Left renal cortex interstitium (tissue), 4 donors: ENCODE measurements around the gene EIF4H. TPM values are rescaled to one million over a fixed set of nuclear protein-coding genes. Genes with fewer than 3 reads are reported as not detected.
"Not testable (repeated sequence)": the region's sequence is repeated elsewhere in the genome, so short reads cannot be mapped to it uniquely, and the experiment has no call there.

ENCODE experiments used
- DNase-seq, 4 donors: peaks; one replicate each; pipeline ENCODE4 v3.0.0-alpha.2; 2013; ENCODE audit warnings: low read depth in 4 of 4, low spot score in 2 of 4, missing footprints in 1 of 4
- polyA plus RNA-seq, 4 donors: library from polyadenylated mRNA; unstranded; fragments of 120-200 nt; gene quantifications; one replicate each; pipeline ENCODE4 v1.2.1, GENCODE V29; 2013; ENCODE audit not compliant: insufficient read length in 4 of 4

EIF4H gene
- 100 to 1,000 TPM; 278 to 294 (median 293) TPM for polyA plus RNA-seq

DNA sequence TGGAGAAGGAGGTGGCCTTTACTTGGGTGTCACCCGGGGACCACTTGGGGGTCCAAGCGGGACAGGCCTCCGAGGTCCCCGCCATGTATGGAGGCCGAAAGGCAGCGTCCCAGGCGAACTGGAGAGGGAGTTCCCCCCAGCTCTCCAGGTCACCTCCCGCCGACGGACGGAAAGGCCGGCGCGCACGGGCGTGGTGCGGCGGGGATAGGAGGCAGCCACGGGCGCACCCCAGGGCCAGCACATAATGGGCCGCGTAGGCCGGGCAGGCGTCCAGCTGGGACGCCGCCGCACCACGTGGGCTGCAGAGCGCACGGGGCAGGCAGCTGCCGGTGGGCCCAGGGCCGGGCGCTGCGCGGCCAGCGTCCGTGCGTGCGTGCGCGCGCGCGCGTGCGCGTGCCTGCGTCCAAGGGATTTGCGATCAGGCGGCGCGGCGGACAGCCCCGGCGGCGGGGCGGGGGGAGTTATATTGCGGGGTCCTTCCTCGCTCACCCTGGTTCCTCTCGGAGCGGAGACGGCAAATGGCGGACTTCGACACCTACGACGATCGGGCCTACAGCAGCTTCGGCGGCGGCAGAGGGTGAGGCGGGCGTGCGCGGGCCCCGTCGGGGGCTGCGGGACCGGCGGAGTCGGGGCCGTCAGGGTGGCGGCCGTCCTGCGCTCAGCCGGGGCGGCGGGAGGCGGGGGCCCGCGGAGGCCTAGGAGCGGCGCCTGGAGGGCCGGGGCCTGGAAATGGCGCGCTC is at the start of gene EIF4H:
EIF4H (plus strand) TSS at position 491 of the 740 bp plus-strand sequence; CDS start at position 519, 28 bp downstream.
- DNase-seq: peak; percentile 75 to 93 (median 89)

DNA sequence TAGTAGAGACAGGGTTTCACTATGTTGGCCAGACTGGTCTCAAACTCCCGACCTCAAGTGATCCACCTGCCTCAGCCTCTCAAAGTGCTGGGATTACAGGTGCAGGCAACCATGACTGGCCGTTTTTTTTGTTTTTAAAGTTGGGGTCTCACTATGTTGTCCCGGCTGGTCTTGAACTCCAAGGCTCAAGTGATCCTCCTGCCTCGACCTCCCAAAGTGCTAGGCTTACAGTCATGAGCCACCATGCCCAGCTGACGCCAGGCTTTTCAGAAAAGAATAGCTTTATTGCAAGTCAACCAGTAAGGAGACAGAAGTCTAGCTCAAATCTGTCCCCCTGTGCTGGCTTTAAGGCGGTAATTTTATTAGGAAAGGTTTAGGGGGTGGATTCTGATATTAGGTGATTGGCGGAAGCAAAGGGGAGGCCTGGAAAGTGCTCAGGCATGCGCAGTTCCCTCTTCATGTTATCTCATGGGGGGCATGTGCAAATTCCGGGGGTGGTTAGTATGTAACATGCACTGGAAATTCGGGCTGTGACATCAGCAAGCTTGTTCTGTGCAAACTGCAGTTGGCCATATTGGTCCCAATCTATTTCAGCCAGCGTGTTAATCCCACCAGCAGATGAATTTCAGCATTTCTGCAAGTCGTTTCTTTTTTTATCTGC is 47.8 kb upstream of the EIF4H start:
- no peak for DNase-seq

DNA sequence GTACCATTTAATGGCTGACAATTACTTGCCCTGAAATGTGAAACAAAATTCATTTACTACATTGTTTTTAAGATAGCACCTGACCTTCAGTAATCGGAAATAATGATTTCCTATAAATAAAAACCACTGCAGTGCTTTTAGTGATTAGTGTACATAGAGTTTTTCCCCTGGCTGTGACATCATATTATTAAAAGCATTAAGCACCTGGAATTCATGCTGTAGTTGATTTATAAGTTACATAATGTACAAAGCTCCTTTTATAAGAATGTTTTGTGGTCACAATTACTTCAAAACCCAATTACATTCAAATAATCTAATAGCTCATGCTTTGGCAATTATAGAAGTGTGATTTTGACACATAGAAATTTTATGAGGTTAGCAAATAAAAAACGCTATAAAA is 44.3 kb upstream of the EIF4H start:
- DNase-seq: no peak

DNA sequence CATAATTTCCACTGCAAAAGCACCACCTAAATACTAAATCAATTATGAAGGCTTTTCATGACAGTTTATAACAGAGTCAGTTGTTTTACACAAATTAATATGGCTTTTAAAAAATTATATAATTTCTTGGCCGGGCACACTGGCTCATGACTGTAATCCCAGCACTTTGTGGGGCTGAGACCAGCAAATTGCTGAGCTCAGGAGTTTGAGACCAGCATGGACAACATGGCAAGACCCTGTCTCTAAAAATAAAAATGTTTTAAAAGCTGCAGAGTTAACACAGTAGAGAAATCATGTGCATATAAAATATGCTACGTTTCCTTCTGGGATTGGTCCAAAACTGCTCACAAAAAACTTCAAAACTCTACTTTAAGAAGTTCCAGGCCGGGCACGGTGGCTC is 43.6 kb upstream of the EIF4H start:
- DNase-seq: no peak

DNA sequence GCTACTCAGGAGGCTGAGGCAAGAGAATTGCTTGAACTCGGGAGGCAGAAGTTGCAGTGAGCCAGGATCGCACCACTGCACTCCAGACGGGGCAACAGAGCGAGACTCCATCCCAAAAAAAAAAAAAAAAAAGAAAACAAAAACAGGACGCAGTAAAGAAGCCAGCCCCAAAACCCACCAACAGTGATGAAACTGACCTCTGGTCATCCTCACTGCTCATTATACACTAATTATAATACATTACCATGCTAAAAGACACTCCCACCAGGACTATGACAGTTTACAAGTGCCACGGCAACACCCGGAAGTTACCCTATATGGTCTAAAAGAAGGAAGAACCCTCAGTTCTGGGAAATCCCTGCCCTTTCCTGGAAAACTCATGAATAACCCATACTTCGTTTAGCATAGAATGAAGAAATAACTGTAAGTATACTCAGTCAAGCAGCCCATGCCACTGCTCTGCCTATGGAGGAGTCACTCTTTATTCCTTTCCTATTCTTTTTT is 40.0 kb upstream of the EIF4H start:
- DNase-seq: no peak

DNA sequence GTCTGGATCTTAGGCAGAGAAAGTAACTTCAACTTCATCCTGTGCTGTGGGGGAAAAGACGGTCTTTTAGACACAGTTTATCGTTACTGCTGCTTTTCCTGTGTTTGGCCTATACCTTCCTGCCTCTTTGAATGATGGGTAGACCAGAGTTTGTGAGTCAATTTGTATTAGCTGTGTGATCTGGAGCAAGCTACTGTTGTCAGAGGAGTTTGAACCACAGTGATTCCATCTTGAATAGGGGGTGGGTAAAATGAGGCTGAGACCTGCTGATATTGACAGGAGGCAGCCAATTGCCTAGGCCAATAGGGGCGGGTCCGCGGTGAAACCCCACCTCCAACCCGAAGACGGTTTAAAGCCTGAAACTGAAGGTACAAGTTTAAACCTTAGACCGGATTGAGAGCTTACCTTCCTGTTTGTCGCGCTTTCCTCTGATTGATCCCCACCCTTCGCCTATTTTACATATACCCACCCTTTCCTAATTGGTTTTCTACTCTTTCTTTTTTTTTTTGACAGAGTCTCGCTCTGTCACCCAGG is 35.8 kb upstream of the EIF4H start:
- DNase-seq: no peak

DNA sequence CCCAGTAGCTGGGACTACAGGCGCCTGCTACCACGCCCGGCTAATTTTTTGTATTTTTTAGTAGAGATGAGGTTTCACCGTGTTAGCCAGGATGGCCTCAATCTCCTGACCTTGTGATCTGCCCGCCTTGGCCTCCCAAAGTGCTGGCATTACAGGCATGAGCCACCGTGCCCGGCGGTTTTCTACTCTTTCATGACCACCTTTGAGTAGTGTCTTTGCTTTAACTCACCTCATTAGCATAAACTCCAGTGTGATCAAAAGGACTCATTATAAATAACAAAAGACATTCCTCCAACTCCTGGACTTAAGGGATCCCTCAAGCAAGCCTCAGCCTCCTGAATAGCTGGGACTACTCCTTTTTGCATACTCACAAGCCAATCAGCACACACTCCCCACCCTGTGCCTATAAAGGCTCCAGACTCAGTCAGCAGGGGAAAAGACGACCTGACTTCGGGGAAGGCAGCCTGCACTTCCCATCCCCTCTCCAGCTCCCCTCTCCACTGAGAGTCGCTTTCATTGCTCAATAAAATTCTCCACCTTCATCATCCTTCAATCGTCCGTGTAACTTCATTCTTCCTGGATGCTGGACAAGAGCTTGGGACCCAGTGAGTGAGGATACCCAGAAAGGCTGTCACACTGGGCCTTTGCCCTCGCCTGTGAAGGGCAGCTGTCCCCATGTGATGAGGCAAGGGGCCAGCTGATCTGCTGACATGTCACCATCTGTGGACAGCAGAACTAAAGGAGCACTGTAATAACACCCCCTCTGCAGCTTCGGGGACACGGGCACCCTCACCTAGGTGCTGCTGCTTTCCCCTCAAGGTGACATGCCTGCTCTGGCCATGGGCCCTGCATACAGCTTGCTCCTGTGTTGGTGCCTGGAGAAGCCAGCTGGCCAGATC is 35.0 kb upstream of the EIF4H start:
- no peak for DNase-seq

DNA sequence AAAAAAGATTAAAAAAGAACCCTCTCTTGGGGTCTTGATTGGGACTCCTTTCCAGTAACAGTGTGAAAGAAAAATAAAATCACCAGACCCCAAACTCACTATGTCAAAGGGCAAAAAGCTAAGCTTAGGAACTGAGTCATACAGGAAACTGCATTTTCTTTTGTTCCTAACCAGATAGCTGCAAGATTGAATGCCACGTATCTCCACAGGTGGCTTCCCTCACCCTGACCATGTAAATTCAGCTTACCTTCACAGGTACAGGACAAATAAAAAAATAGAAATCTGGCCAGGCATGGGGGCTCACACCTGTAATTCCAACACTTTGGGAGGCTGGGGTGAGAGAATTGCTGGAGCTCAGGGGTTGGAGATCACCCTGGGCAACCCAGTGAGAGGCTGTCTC is 32.5 kb upstream of the EIF4H start:
- DNase-seq: no peak

DNA sequence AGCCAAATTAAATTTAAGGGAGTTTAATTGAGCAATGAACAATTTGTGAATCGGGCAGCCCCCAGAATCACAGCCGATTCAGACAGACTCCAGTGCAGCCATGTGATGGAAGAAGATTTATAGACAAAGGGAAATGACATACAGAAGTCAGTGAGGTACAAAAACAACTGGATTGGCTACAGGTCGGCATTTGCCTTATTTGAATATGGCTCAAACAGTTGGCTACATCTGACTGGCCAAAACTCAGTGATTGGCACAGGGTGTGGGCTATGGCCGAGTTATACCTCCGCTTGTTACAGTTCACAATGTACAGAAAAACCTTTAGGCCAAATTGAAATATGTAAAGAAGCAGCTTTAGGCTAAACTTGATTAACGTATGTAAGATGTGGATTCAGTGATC is 30.8 kb upstream of the EIF4H start:
- DNase-seq: no peak

DNA sequence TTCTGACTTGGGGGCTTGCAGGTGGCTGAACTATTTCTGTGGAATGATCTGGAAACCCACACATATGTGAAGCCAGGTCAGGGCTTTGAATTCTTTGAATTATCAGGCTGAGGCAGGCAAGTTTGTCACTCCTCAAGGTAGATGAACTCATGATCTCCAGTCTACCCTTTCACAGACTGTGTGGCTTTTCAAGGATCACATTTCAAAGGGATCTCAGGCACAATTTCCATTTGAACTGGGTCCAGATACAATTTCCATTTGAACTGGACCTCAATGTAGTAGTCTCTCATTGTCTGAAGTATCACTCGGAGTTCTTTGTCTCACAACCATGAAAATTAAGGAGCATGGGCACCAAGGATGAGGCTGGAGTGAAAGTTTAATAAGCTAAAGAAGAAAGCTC is 25.7 kb upstream of the EIF4H start:
- DNase-seq: no peak

DNA sequence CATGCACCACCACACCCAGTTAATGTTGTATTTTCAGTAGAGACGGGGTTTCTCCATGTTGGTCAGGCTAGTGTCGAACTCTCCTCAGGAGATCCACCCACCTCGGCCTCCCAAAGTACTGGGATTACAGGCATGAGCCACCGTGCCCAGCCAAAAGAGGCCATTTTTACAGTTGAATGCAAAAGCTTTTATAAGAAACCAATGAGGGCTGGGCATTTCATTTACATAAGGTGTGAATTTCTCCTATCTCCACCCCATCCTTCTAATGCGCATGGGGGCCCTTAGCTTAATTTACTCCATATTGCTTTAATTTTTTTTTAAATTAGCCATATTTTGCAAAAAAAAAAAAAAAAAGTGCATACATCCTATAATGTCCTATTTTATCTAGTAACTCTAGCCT is 25.1 kb upstream of the EIF4H start:
- DNase-seq: no peak

DNA sequence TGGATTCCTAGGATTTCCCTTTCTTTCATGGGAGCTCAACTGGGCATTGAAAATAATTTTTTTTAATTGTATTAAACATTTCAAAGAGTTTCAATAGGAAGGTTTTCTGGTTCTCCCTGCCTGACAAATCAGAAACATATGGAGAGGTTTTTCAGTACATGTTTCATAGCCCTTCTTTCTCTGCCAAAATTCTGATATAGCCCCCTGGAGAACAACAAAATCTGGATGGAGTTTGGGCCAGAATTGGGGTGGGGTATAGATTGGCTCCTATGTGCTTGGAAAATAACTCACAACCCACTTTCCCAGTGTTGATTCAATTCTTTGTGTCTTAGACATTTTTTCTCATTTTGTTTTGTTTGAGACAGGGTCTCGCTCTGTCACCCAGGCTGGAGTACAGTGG is 24.6 kb upstream of the EIF4H start:
- DNase-seq: no peak

DNA sequence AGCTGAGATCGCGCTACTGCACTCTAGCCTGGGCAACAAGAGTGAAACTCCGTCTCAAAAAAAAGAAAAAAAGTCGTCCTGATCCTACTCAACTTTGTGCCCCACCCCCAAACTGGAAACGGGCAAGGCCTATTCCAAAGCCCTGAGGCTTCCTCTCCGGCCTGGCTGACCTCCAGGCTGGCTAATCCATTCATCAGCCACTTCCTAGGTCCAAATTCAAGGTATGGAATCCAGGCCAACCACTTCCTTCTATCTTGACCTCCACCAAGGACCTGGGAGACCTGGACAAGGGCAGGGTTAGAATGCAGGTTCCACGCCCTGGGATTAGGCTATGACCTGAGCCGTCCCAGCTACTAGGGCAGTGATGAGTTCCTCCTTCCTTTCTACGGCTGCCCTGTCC is 20.4 kb upstream of the EIF4H start:
- DNase-seq: no peak

DNA sequence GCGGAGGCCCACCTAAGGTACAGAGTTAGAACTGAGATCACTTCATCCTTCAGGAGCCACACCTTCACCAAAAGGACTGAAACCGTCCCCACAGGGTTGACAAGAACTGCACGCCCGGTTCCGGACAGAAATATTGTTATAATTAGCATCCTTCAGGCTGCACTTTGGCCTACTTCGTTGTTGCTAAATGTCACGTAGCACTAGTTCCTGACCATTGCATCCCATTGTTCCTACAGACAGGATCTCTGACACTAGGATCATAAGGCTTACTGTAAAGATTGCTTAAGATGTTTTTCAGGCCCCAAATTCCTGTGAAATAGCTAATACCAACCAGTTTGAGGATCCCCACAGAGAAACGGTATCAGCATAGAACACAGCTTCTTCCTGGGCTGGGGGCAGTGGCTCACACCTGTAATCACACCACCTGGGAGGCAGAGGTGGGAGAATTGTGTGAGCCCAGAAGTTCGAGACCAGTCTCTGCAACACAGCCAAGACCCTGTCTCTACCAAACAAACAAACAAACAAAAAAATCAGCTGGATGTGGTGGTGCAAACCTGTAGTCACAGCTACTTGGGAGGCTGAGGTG is 18.3 kb upstream of the EIF4H start:
- no peak for DNase-seq

DNA sequence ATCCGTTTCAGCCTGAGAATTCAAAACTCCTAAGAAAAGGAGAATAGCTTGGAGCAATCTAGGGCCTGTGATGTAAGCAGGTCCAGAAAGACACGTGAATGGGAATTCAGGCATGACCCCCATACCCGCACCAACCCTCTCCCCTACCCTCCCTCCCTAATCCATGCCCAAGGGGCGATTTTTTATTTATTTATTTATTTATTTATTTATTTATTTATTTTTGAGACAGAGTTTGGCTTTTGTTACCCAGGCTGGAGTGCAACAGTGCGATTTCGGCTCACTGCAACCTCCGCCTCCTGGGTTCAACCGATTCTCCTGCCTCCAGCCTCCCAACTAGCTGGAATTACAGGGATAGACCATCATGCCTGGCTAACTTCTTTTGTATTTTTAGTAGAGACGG is 16.6 kb upstream of the EIF4H start:
- DNase-seq: no peak

DNA sequence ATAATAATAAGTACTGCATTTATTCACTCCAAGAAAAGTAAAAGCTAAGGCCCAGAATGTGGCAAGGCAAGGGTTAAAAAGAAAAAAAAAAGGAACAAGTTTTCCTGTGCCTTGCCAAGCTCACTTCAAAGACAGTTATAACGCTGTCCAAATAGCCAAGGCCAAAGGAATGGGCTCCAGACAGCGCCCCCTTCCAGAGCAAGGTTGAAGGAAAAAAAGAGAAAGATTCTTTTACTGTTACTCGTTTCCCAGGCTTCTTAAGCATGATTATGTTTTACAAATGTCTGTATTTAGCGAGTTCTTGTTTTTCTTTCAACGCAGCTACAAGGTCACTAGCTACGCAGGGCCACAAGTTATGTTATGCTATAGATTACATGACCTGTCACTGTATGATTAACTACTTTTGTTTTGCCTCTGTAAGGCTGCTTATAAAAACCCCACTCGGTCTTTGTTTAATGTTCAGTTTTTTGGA is 9.1 kb upstream of the EIF4H start:
- no peak for DNase-seq

DNA sequence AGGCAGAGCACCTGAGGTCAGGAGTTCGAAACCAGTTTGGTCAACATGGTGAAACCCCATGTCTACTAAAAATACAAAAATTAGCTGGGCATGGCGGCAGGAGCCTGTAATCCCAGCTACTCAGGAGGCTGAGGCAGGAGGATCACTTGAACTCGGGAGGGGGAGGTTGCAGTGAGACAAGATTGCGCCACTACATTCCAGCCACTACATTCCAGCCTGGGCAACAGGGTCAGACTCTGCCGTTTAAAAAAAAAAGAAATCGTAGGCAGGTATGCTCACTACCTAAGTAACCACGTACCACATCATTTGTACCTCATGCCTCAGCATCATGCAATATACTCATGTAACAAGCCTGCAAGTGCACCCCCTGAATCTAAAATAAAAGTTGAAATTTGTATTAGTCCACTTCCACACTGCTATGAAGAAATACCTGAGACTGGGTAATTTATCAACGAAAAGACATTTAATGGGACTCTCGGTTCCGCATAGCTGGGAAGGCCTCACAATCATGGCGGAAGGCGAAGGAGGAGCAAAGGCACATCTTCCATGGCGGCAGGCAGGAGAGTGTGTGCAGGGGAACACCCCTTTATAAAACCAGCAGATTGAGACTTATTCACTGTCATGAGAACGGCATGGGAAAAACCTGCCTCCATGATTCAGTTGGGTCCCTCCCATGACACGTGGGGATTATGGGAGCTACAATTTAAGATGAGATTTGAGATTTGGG is 8.1 kb upstream of the EIF4H start:
- DNase-seq: no peak

DNA sequence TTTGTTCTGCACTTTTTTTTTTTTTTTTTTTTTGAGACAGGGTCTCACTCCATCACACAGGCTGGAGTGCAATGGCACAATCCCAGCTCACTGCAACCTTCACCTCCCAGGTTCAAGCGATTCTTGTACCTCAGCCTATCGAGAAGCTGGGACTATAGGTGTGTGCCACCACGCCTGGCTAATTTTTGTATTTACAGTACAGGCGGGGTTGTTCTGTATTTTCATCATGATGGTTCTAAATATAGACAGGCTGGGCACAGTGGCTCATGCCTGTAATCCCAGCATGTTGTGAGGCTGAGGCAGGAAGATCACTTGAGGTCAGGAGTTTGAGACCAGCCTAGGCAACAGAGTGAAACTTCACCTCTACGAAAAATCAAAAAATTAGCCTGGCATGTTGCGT is 6.8 kb upstream of the EIF4H start:
- DNase-seq: not testable (repeated sequence)

DNA sequence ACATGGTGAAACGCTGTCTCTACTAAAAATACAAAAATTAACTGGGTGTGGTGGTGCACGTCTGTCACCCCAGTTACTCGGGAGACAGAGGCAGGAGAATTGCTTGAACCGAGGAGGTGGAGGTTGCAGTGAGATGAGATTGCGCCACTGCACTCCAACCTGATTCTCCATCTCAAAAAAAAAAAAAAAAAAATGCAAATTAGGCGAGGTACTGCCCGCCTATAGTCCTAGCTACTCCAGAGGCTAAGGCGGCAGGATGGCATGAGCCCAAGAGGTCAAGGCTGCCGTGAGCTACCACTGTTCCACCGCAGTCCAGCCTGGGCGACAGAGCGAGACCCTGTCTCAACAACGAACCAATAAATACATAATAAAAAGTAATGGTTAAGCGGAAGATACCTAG is 1.1 kb upstream of the EIF4H start:
- DNase-seq: no peak

DNA sequence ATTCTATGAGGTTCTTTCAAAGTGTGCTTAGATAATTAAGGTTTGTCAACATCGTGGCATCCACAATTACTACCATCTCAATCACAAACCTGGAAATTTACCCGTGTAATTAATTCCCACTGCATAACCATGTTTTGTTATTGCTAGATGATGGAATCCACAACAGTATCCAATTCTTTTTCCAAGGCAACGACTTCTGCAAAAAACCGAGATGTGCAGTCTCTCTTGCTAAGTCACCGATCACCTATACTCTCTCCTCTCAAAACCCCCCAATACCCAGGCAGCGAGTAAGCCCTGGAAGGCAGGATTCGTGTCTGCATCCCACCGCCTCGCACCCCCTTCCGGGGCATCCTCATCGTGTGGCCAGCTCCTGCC is 678 bp upstream of the EIF4H start:
- peak in 1 of 4 donors; percentile 27 for DNase-seq
